IMR-90 (cell line): ENCODE results near the gene GLIPR1L2.

Experiments used
- CTCF ChIP-seq: conservative IDR thresholded peaks from 2 replicates; pipeline ENCODE4 v1.5.1; 2012; ENCODE audit warnings: mild to moderate bottlenecking, low read depth, low read length, improper control_type of control experiment
- MXI1 ChIP-seq: IDR thresholded peaks from 2 replicates; pipeline ENCODE4 v1.6.1; 2012; ENCODE audit warnings: low read depth, mild to moderate bottlenecking, low read length, moderate library complexity, borderline replicate concordance
- RAD21 ChIP-seq: IDR thresholded peaks from 2 replicates; pipeline ENCODE4 v1.6.1; 2012; ENCODE audit warnings: low read length, improper control_type of control experiment
- SMC3 ChIP-seq: fragments of 150-350 bp; IDR thresholded peaks from 2 replicates; pipeline ENCODE4 v1.6.1; 2016; ENCODE audit warnings: low read depth, mild to moderate bottlenecking, antibody characterized with exemption, low read length, moderate library complexity

- TF ChIP-seq RAD21 (no peak), CTCF (no peak), MXI1 (no peak), SMC3 (no peak)
Measured at GRCh38 chr12:75481013-75481705, 90.3 kb downstream of the GLIPR1L2 start.
